ENCODE measurements around the gene DNASE1.

The DNASE1 gene

GRCh38 chr16:3690980-3691720 is 36.7 kb downstream of the DNASE1 start:
- in situ Hi-C loops (cut with HindIII; ENCODE audit: low sequenced_read_pairs), result no loop called here
- no peak for TF ChIP-seq CTCF (IDR thresholded peaks at IDR 0.05; ENCODE audit: low read depth, low read length, missing control alignments)
- DNase-seq (ENCODE audit: low read depth), result no peak
- no peak overlapping the region for H3K4me3 ChIP-seq (ENCODE audit: low read depth, low read length)

GRCh38 chr16:3691761-3692160 is 37.3 kb downstream of the DNASE1 start:
- in situ Hi-C loops (cut with HindIII; ENCODE audit: low sequenced_read_pairs), result no loop called here
- TF ChIP-seq CTCF (IDR thresholded peaks at IDR 0.05; ENCODE audit: low read depth, low read length, missing control alignments), result no peak
- no peak overlapping the region for H3K4me3 ChIP-seq (ENCODE audit: low read depth, low read length)
- no peak for DNase-seq (ENCODE audit: low read depth)

DNA sequence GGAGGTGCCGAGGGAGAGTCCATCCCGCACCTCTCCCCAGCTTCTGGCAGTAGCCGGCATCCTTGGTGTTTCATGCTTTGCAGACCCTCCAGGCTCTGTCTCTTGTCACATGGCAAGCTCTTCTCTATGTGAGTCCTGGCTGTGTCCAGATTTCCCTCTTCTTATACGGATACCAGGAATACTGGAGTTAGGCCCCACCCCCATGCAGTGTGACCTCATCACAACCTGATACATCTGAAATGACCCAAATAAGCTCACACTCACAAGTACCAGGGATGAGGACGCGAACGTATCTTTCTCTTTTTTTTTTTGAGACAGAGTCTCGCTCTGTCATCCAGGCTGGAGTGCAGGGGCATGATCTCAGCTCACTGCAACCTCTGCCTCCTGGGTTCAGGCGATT is 39.6 kb downstream of the DNASE1 start:
- in situ Hi-C loops (cut with HindIII; ENCODE audit: low sequenced_read_pairs), result no loop called here
- H3K4me3 ChIP-seq (ENCODE audit: low read depth, low read length), result no peak overlapping the region
- DNase-seq (ENCODE audit: low read depth), result no peak
- TF ChIP-seq CTCF (IDR thresholded peaks at IDR 0.05; ENCODE audit: low read depth, low read length, missing control alignments), result no peak

DNA sequence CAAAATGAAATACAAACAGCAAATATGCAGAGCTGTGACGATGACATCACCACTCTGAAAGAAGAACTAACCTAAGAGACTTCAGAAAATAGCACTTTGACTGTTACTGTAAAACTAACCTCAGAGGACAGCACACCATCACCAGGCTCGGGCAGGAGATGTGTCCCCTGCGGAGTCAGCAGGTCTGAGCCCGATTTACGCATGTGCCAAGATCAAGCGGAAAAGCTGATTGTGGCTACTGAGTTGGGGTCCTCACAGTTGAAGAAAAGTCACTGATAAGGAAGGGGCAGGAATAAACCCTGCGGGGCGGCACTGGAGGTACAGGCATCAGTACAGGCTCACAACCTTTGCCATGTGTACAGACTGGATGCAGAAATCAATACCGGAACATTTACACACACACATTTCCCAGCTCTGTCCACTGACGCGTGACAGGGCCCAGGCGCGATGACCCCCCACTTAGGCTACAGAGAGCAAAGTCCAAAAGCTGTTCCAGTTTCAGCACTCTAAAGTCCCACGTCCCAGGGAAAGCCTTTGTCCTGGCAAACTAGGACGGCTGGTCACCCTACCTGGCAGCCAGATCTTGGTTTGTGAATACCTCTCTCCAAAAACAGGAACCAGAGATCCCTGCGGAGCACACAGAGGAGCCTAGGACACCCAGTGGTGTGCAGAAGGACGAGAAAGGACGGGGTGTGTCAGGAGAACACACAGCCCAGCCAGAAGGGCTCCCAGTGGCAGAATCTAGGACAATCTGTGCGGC is 41.3 kb downstream of the DNASE1 start:
- in situ Hi-C loops (cut with HindIII; ENCODE audit: low sequenced_read_pairs), result no loop called here

DNA sequence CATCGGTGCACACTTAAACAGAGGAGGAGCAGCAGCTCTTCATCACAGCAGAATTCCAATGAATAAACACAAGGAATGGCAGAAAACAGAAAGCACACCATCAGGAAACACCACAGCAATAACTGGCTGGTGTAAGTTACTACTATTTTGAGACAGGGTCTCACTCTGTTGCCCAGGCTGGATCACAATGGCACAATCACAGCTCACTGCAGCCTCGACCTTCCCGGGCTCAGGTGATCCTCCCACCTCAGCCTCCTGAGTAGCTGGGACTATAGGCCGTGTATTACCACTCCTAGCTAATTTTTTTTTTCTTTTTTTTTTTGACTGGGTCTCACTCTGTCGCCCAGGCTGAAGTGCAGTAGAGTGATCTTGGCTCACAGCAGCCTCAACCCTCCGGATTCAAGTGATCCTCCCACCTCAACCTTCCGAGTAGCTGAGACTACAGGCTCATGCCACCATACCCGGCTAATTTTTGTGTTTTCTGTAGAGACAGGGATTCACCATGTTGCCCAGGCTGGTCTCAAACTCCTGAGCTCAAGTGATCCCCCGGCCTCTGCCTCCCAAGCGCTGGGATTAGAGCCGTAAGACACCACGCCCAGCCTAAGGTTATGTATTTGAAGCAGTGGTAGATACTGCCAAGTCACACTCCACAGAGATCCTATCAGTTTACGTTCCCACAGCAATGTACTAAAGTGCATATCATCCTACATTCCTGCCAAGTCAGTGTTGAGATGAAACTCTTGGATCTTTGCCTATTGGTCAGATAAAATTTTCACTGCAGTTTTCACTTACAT is 42.1 kb downstream of the DNASE1 start:
- in situ Hi-C loops (cut with HindIII; ENCODE audit: low sequenced_read_pairs), result no loop called here
- no peak for TF ChIP-seq CTCF (IDR thresholded peaks at IDR 0.05; ENCODE audit: low read depth, low read length, missing control alignments)

More for the DNA sequence above, 41.3 kb downstream of the DNASE1 start:
- no peak overlapping the region for H3K4me3 ChIP-seq (ENCODE audit: low read depth, low read length)
- DNase-seq (ENCODE audit: low read depth), result no peak
- no peak for TF ChIP-seq CTCF (IDR thresholded peaks at IDR 0.05; ENCODE audit: low read depth, low read length, missing control alignments)

DNA sequence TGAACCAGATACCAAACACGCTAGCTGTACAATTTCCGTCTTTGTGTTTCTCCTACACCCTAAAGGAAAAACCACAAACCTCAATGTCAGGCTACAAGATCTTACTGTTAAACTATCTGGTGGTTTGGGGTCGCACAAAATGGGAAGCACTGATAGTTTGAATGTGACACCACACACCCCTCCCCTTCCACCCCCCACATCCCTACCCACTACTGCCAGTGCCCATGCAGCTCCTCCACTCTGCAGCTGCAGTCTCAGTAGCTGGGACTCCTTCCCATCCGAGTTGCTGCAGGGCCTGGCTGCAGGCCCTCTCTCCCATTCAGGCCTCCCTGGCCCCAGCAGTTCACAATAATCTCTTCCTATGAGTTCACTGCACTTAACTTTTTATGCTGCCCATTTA is 44.5 kb downstream of the DNASE1 start:
- DNase-seq (ENCODE audit: low read depth), result no peak
- TF ChIP-seq CTCF (IDR thresholded peaks at IDR 0.05; ENCODE audit: low read depth, low read length, missing control alignments), result no peak
- in situ Hi-C loops (cut with HindIII; ENCODE audit: low sequenced_read_pairs), result no loop called here
- no peak overlapping the region for H3K4me3 ChIP-seq (ENCODE audit: low read depth, low read length)

More for the DNA sequence above, 42.1 kb downstream of the DNASE1 start:
- peak; percentile 31 for DNase-seq (ENCODE audit: low read depth)
- H3K4me3 ChIP-seq (ENCODE audit: low read depth, low read length), result no peak overlapping the region
